GM10248 (cell line): ENCODE measurements around the gene PDE11A.

Experiments
- CTCF ChIA-PET: fragments of 300-600 bp; sonication (Branson Sonifier 250); formaldehyde crosslinking; extraction: SDS; loops from one replicate; lab custom pipeline; 2021; ENCODE audit warnings: antibody characterized with exemption; lab: Yijun Ruan, JAX
- POLR2A ChIA-PET: fragments of 350-650 bp; sonication (Branson Sonifier 250); formaldehyde crosslinking; extraction: SDS; loops from one replicate; lab custom pipeline; 2020; ENCODE audit warnings: antibody characterized with exemption; lab: Yijun Ruan, JAX
- DNase-seq: peaks from one replicate; pipeline ENCODE4 v3.0.0; 2012; ENCODE audit errors: extremely low spot score
- TF ChIP-seq, protein P1 (sequence below): IDR thresholded peaks from 2 replicates; pipeline ENCODE4 v1.5.1; 2012; ENCODE audit warnings: mild to moderate bottlenecking, low read depth; ENCODE audit errors: extremely low read depth, missing control alignments, control extremely low read depth

Gene PDE11A

DNA sequence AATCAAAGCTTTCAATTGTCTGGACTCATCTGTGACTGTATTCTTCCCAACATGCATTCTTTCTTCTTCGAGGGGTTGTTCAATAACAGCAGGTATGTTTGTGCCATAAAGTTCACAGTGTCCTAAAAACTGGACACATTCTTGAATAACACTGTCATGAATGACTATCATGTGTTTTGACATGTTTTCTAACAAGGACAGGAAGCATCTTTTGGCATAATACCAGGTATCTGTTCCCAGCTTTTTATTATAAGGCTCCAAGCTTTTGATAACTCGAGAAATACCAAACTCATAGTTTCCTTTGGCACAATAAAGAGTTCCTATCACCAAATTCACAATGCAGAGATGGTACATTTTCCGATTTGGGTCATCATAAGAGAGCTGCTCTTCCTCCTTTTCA lies 455.8 kb downstream of the PDE11A start:
- no peak for DNase-seq
- CTCF ChIA-PET = interaction anchor here (0.7 to 3.4 kb wide), 4 partner anchors 12 to 25 kb away, joined by 3 to 17 read pairs (median 4); no protein-coding TSS in a partner anchor

DNA sequence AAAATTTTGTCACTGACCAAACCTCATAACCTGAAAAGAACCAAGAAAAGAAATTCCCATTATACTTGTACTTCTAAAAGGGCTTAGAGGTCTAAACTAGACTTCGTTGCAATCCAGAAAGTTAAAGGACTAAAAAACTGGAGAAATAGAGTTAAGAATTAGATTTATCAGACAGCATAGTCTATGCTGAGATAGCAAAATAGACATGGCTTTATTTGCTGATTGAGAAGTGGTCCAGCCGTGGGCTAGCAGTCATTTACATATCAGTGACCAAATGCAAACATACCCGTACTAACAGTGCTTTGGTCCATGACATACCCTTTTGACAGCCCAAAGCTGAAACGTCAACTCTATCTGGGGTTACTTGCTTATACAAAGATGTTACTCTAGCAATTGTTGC lies 456.5 kb downstream of the PDE11A start:
- CTCF ChIA-PET = interaction anchor here (1.3 to 3.4 kb wide), 5 partner anchors 12 to 108 kb away, joined by 3 to 17 read pairs (median 5); no protein-coding TSS in a partner anchor
- no peak for DNase-seq
- POLR2A ChIA-PET = no interaction called here
- TF ChIP-seq, protein P1, sequence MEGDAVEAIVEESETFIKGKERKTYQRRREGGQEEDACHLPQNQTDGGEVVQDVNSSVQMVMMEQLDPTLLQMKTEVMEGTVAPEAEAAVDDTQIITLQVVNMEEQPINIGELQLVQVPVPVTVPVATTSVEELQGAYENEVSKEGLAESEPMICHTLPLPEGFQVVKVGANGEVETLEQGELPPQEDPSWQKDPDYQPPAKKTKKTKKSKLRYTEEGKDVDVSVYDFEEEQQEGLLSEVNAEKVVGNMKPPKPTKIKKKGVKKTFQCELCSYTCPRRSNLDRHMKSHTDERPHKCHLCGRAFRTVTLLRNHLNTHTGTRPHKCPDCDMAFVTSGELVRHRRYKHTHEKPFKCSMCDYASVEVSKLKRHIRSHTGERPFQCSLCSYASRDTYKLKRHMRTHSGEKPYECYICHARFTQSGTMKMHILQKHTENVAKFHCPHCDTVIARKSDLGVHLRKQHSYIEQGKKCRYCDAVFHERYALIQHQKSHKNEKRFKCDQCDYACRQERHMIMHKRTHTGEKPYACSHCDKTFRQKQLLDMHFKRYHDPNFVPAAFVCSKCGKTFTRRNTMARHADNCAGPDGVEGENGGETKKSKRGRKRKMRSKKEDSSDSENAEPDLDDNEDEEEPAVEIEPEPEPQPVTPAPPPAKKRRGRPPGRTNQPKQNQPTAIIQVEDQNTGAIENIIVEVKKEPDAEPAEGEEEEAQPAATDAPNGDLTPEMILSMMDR = no peak

More for the DNA sequence above, 455.8 kb downstream of the PDE11A start:
- POLR2A ChIA-PET = no interaction called here
- TF ChIP-seq, protein P1 = no peak

DNA sequence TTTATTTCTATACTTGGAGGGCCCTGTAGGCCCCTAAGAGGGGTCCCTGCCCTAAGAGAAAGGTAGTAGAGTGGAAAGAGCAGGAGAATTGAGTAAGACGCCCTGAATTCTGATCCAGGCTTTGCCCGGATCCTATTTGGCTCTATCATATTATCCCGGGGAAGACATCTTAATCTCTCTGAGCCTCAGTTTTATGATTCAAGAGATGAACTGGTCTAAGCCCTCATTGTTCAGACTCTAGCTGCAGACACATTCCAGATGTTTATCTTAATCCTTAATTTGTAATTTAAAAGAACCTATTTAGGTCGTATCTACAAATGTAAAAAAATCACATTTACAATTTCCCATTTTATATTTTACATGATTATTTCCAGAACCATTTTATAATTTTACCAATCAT lies 459.9 kb downstream of the PDE11A start:
- TF ChIP-seq, protein P1 = no peak
- ChIA-PET CTCF (interaction anchor here (0.8 to 1.8 kb wide), 3 partner anchors 8 to 106 kb away, joined by 3 read pairs; no protein-coding TSS in a partner anchor), POLR2A (no interaction called here)
- no peak for DNase-seq

DNA sequence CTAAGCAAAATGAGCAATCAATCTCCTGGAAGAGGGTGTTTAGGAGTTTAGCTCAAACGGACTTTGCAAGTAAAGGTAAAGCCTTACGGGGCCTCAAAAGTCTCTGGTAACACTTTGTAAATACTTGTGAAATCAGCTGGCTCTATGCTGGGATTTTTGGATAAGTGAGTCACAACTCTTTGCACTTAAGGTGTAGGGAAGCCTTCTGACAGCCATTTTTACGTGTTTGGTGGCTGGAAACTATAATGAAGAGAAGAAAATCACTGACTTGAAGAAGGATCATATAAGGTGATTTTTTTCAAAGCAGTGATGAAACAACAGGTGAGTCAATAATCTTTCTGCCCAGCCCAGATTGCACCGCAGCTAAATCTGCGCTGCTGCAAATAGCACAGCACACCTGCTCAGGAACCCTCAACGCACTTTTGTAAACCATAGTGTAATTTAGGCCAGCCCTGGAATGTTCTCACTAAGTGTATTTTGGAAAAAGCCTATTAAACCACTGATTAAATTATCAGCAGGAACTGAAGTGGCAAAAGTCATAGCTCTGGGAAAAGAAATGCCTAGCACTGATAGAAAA lies 461.2 kb downstream of the PDE11A start:
- DNase-seq = no peak
- ChIA-PET CTCF (interaction anchor here (1.1 to 1.8 kb wide), 4 partner anchors 15 to 121 kb away, joined by 3 to 4 read pairs (median 3); no protein-coding TSS in a partner anchor), POLR2A (no interaction called here)
- TF ChIP-seq, protein P1 = no peak

DNA sequence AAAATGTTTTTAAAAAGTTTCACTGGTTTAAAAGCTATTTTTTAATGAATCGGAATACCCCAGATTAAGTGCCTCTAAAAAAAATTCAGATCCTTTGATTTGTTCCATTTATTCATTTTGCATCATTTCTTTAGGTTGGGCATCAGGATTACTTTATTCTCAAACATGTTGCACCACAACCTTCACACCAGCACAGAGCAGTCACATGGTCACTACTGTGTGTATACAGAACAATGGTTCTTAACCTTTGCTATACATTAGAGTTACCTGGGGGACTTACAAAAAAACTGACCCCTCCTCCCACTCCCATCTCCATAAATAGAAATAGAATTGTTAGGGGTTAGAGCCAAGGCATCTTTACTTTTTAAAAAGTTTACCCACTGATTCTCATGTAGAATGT lies 461.8 kb downstream of the PDE11A start:
- ChIA-PET POLR2A (no interaction called here), CTCF (interaction anchor here (1.2 to 1.4 kb wide), 2 partner anchors 19 to 121 kb away, joined by 3 to 4 read pairs; no protein-coding TSS in a partner anchor)
- TF ChIP-seq, protein P1 = no peak

DNA sequence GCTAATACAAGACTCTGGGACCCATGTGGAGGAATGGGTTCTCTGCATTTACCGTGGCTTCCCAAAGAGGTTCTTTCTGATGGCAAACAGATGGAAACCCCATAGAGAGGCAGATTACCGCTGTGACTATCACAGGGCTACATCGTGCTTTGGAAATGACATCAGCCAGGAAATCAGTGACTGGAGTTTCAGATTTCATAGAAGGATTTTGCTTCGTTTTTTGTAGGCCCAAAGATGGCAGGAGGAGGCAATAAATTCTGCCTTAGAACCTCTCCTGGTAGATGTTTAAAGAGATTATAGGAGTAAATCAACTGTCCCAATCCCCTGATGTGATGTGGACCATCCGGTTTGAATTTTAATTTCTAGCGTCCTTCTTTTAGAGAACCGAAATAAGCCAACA lies 465.9 kb downstream of the PDE11A start:
- ChIA-PET POLR2A (no interaction called here), CTCF (interaction anchor here (0.8 to 1.9 kb wide), 3 partner anchors 25 to 66 kb away, joined by 3 to 4 read pairs (median 3); no protein-coding TSS in a partner anchor)
- DNase-seq = no peak
- TF ChIP-seq, protein P1 = no peak

More for the DNA sequence above, 461.8 kb downstream of the PDE11A start:
- no peak for DNase-seq
